A673 (cell line): ENCODE measurements around the gene TSPAN14.

Source experiments
- EZH2 ChIP-seq: fragments of 200-600 bp; sonication (generic); IDR thresholded peaks from 2 replicates; pipeline ENCODE4 v1.6.1; 2017; ENCODE audit warnings: borderline replicate concordance, low read depth, mild to moderate bottlenecking, mixed read lengths, antibody characterized with exemption, low read length; ENCODE audit not compliant: poor library complexity, severe bottlenecking
- TF ChIP-seq, protein P1 (sequence below): fragments of 300-800, 200-600 bp; sonication (generic); conservative IDR thresholded peaks from 2 replicates; pipeline ENCODE4 v1.5.1; 2017; ENCODE audit warnings: low read depth, mild to moderate bottlenecking, antibody characterized with exemption, low read length, moderate library complexity, mixed read lengths

DNA sequence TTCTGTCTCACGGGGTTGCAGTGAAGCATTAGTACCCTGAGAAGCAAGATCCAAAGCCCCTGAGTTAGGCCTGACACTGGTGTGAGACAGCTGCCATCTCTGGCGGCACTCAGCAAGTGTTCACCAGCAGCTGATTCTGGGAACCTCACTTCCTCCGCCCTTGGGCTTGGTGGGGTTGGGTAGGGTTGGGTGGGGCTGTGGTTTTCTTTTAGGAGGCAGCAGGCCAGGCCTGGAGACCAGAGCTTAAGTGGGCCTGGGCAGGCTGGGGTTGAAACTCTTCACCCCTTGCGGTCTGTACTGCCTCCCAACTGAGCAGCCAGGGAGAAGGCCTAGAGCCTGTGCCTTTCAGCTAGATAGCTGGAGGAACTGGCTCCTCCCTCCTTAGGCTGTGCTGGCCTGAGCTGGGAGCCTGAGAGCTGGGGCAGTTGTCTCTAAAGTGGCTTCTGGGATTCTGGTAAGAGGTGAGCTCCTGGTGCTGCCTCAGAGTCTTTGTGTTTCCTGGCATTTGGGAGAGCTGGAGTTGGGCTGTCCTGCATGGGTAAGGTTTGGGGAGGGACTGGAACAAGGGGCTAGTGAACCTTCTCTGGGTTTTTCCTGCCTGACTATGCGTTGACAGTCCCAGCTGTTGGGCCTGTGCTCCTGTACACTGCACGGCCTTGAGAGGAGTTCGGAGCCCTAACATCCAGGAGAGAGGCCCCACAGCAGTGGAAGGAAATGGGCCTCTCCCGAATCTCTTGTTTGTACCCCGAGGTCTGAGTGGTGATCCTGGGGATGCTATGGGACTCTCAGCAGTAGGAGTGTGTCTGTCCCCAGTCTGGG is 5.1 kb downstream of the TSPAN14 start:
- TF ChIP-seq, protein P1, sequence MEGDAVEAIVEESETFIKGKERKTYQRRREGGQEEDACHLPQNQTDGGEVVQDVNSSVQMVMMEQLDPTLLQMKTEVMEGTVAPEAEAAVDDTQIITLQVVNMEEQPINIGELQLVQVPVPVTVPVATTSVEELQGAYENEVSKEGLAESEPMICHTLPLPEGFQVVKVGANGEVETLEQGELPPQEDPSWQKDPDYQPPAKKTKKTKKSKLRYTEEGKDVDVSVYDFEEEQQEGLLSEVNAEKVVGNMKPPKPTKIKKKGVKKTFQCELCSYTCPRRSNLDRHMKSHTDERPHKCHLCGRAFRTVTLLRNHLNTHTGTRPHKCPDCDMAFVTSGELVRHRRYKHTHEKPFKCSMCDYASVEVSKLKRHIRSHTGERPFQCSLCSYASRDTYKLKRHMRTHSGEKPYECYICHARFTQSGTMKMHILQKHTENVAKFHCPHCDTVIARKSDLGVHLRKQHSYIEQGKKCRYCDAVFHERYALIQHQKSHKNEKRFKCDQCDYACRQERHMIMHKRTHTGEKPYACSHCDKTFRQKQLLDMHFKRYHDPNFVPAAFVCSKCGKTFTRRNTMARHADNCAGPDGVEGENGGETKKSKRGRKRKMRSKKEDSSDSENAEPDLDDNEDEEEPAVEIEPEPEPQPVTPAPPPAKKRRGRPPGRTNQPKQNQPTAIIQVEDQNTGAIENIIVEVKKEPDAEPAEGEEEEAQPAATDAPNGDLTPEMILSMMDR, result no peak
- TF ChIP-seq EZH2, result no peak
